Measurements from ENCODE around the gene ODC1.

GRCh38 chr2:10453905-10454298 is 5.8 kb upstream of the ODC1 start:
- TF ChIP-seq CTCF (tag by site-specific recombination; IDR thresholded peaks at IDR 0.05) (no peak), YY1 (tag by site-specific recombination; IDR thresholded peaks at IDR 0.05) (no peak), KLF10 (tag by site-specific recombination; IDR thresholded peaks at IDR 0.05) (no peak), WT1 (tag by site-specific recombination; IDR thresholded peaks at IDR 0.05) (no peak), REPIN1 (tag by site-specific recombination; IDR thresholded peaks at IDR 0.05; ENCODE audit: low read depth) (no peak), BCL11A (tag by site-specific recombination; IDR thresholded peaks at IDR 0.05; ENCODE audit: low read depth) (no peak), GFI1B (tag by site-specific recombination; IDR thresholded peaks at IDR 0.05) (no peak)
